Activated CD4-positive, alpha-beta T cell treated with anti-CD3 and anti-CD28 coated beads for 48 hours (primary cell): ENCODE data around the gene MAST3.
A peak's percentile ranks its signal among the peaks of the same experiment; 100 is the strongest.

ENCODE experiments used
- DNase-seq: peaks from one replicate; pipeline ENCODE4 v3.0.0-alpha.2; 2020

Gene MAST3

GRCh38 chr19:18097217-18097992, at the start of gene MAST3:
Gene MAST3 (plus strand): TSS chr19:18097778. CDS start chr19:18097793, 15 bp downstream.
- DNase-seq: peak; percentile 94

GRCh38 chr19:18049385-18049784, 48.2 kb upstream of the MAST3 start:
- no peak for DNase-seq

GRCh38 chr19:18051887-18052286, 45.7 kb upstream of the MAST3 start:
- no peak for DNase-seq

- no peak for DNase-seq
Measured at GRCh38 chr19:18053576-18054219, 43.9 kb upstream of the MAST3 start.

GRCh38 chr19:18055967-18056366, 41.6 kb upstream of the MAST3 start:
- no peak for DNase-seq

GRCh38 chr19:18057557-18057956, 40.0 kb upstream of the MAST3 start:
- no peak for DNase-seq

- peak; percentile 85 for DNase-seq
Measured at GRCh38 chr19:18058208-18059009, 39.2 kb upstream of the MAST3 start.

GRCh38 chr19:18059297-18059696, 38.3 kb upstream of the MAST3 start:
- no peak for DNase-seq

- no peak for DNase-seq
Measured at GRCh38 chr19:18059902-18060301, 37.7 kb upstream of the MAST3 start.

GRCh38 chr19:18060472-18060871, 37.1 kb upstream of the MAST3 start:
- no peak for DNase-seq

GRCh38 chr19:18062028-18062427, 35.5 kb upstream of the MAST3 start:
- DNase-seq: no peak

GRCh38 chr19:18063463-18063862, 34.1 kb upstream of the MAST3 start:
- peak; percentile 58 for DNase-seq

- DNase-seq: no peak
Measured at GRCh38 chr19:18065173-18065495, 32.4 kb upstream of the MAST3 start.

- DNase-seq: no peak
Measured at GRCh38 chr19:18068395-18068794, 29.2 kb upstream of the MAST3 start.

- DNase-seq: no peak
Measured at GRCh38 chr19:18069383-18069782, 28.2 kb upstream of the MAST3 start.

- no peak for DNase-seq
Measured at GRCh38 chr19:18070181-18070580, 27.4 kb upstream of the MAST3 start.

- DNase-seq: no peak
Measured at GRCh38 chr19:18072335-18072734, 25.2 kb upstream of the MAST3 start.

- no peak for DNase-seq
Measured at GRCh38 chr19:18073197-18073596, 24.4 kb upstream of the MAST3 start.

- DNase-seq: no peak
Measured at GRCh38 chr19:18074192-18074591, 23.4 kb upstream of the MAST3 start.

- no peak for DNase-seq
Measured at GRCh38 chr19:18083929-18084684, 13.5 kb upstream of the MAST3 start.

GRCh38 chr19:18085702-18086457, 11.7 kb upstream of the MAST3 start:
- DNase-seq: no peak

GRCh38 chr19:18086590-18087138, 10.9 kb upstream of the MAST3 start, which contains the start of gene IL12RB1:
Gene IL12RB1 (minus strand): TSS chr19:18086934. CDS start chr19:18086823, 111 bp downstream.
- peak; percentile 73 for DNase-seq
